NB4 (cell line): ENCODE data around the gene SNAP25.
A peak's percentile ranks its signal among the peaks of the same experiment; 100 is the strongest.

Source experiments
- DNase-seq: peaks from one replicate; pipeline ENCODE4 v3.0.0; 2010; ENCODE audit warnings: low read depth
- H3K4me3 ChIP-seq: one replicate; pipeline ENCODE4 v1.5.1; 2011; ENCODE audit warnings: mild to moderate bottlenecking, low read depth, low read length, moderate library complexity
- MYC ChIP-seq: IDR thresholded peaks from 2 replicates; pipeline ENCODE4 v1.6.1; 2011; ENCODE audit warnings: low read depth, low read length
- POLR2A ChIP-seq: IDR thresholded peaks from 2 replicates; pipeline ENCODE4 v1.6.1; 2011; ENCODE audit warnings: mild to moderate bottlenecking; ENCODE audit not compliant: insufficient read length; ENCODE audit errors: extremely low read depth
- TF ChIP-seq, protein P1 (sequence below): IDR thresholded peaks from 2 replicates; pipeline ENCODE4 v1.6.1; 2011; ENCODE audit warnings: low read depth, low read length
- TF ChIP-seq, protein P2 (sequence below): IDR thresholded peaks from one replicate; pipeline ENCODE4 v1.5.1; 2012; ENCODE audit warnings: low read depth, low read length

Gene SNAP25

DNA sequence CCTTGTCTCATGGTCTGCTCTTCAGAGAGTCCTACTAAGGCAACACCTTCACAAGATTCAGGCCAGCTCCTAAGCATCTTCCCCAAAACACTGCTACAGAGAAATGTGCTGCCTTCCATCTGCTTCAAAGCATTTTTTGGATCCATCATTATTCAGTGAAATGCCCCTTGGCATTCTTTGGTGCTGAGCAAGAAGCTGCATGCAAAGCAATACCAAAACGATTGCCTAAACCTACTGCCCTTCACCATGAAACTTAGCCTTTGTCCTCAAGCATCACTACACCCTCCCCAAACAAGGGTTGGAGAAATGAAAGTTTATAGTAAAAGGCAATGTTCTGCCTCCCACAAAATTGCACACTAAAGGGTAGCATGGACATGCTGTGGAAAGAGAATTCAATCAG is 93.5 kb downstream of the SNAP25 start:
- DNase-seq, result no peak
- no peak for TF ChIP-seq MYC
- TF ChIP-seq, protein P1, sequence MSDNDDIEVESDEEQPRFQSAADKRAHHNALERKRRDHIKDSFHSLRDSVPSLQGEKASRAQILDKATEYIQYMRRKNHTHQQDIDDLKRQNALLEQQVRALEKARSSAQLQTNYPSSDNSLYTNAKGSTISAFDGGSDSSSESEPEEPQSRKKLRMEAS, result no peak
- no peak for TF ChIP-seq POLR2A
- TF ChIP-seq, protein P2, sequence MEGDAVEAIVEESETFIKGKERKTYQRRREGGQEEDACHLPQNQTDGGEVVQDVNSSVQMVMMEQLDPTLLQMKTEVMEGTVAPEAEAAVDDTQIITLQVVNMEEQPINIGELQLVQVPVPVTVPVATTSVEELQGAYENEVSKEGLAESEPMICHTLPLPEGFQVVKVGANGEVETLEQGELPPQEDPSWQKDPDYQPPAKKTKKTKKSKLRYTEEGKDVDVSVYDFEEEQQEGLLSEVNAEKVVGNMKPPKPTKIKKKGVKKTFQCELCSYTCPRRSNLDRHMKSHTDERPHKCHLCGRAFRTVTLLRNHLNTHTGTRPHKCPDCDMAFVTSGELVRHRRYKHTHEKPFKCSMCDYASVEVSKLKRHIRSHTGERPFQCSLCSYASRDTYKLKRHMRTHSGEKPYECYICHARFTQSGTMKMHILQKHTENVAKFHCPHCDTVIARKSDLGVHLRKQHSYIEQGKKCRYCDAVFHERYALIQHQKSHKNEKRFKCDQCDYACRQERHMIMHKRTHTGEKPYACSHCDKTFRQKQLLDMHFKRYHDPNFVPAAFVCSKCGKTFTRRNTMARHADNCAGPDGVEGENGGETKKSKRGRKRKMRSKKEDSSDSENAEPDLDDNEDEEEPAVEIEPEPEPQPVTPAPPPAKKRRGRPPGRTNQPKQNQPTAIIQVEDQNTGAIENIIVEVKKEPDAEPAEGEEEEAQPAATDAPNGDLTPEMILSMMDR, result no peak
- no peak overlapping the region for H3K4me3 ChIP-seq

DNA sequence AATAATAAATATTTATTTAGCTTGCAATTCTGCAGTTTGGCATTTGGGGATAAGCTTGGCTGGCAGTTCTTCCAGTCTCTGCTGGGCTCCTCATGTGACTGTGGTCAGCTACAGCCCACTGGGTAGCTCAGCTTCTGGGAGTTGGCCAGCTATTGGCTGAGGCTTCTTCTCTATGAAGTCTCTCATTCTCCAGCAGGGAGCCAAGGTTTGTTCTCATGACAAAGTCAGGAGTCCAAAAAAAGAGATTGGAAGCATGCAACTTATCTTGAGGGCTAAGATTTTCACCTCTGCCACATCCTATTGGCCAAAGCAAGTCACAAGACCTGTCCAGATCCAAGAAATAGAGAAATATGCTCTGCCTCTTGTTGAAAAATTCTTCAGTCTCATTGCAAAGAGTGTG is 94.6 kb downstream of the SNAP25 start:
- no peak overlapping the region for H3K4me3 ChIP-seq
- no peak for DNase-seq
- no peak for TF ChIP-seq MYC
- TF ChIP-seq, protein P1, result no peak
- TF ChIP-seq POLR2A, result no peak
- TF ChIP-seq, protein P2, result no peak

DNA sequence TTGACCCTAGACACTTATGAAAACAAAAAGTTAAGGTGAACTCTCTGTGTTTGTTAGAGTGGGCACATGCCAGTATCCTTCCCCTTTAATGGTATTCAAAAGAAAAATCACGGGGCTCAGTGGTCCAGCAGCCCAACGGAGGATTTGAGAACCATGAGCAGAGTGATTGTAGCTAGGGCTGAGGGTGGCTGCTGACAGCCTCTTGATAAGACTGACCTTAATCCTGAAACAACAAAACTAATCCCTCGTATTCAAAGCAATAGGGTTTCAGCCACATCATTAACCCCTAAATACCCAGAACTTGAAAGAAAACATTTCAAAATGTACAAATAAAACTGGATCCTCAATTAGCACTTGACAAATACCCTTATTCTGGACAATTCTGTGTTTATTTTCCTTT is 95.1 kb downstream of the SNAP25 start:
- TF ChIP-seq POLR2A (no peak), MYC (no peak)
- TF ChIP-seq, protein P1, result no peak
- TF ChIP-seq, protein P2, result no peak
- no peak overlapping the region for H3K4me3 ChIP-seq
- DNase-seq, result no peak

GRCh38 chr20:10314198-10314597 is 95.6 kb downstream of the SNAP25 start:
- TF ChIP-seq MYC, result no peak
- TF ChIP-seq, protein P1, result no peak
- TF ChIP-seq, protein P2, result no peak
- TF ChIP-seq POLR2A, result no peak
- no peak overlapping the region for H3K4me3 ChIP-seq
- DNase-seq, result no peak

DNA sequence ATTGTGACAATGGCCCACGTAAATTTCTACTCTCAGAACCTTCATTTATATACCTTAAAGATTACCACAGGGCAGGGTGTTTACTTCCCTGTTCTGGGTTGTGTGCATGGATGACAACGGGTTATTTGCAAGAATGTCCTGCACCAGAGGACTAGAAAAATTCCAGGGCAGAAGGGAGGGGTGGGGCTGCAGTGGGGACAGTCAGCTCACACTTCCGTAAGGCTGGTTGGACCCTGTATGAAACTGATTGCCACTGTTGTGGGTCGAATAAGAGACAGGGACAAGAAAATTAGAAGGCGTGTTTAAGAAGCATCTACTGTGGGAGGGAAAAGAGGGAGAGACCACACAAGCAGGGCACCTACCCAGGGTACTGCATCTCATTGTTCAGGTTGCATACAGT is 96.5 kb downstream of the SNAP25 start:
- TF ChIP-seq, protein P2, result no peak
- no peak for TF ChIP-seq MYC
- TF ChIP-seq, protein P1, result no peak
- no peak for TF ChIP-seq POLR2A
- DNase-seq, result no peak
- no peak overlapping the region for H3K4me3 ChIP-seq

DNA sequence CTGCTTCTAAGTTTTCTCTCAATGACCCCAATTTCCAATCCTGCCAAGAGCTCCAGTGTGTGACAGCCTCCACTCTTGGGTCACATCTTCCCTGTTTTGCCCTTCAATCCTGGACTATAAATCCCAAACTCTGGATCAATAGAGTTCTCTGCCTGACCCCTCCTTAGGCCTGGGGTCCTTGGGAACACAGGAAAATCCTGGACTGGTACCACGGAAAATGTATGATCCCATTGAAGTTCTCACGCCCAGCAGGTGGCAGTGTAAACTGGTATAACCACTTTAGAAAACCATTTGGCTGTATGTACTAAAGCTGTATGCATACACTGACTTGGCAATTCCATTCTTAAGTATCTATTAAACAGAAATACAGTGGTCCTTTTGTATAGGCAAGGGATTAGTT is 98.0 kb downstream of the SNAP25 start:
- DNase-seq, result peak; percentile 23
- no peak for TF ChIP-seq MYC
- TF ChIP-seq, protein P2, result peak; percentile 24
- H3K4me3 ChIP-seq, result no peak overlapping the region
